Measurements from ENCODE around the gene NAB1. TPM values are rescaled to one million over a fixed set of nuclear protein-coding genes. Genes with fewer than 3 reads are reported as not detected.

NAB1 gene
- total RNA-seq, 1 donor from 2014 or later: 71.3 TPM

- peak; percentile 26 for DNase-seq (ENCODE audit: low spot score)
These were observed 11.6 kb upstream of the NAB1 start for GRCh38 chr2:190637281-190637734.

DNA sequence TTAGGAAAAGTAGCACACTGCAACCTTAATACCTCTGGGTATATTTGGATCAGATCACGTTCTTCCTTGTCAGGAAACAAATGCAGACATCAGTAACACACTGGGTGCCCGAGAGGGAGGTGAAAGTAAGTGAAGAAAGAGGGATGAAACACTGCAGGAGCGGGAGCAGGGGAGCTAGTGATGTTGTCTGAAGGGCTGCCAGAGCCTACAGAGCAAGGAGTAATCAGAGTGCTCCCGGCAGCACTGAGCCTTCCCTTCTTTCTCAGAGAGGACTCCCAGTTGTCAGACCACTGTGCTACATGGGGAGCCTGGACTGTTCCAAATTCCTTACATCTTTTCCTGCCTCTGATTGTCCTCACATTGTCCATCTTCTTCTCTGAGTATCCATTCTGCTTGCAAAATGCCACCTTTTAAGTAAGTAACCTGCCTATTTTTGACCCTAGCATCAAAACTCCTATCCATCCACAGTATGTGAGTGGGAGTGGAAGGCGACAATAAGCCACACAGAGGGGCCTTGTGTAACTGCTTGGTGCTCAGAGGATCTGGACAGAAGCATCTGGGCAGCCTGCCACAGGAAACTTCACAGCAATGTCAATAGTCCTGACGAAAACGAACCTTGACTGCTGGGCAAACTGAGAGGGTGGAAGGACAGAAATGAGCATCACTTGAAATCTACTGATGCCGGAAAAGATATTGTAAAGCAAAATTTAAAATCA is 10.8 kb upstream of the NAB1 start:
- DNase-seq (ENCODE audit: low spot score): peak; percentile 16

DNA sequence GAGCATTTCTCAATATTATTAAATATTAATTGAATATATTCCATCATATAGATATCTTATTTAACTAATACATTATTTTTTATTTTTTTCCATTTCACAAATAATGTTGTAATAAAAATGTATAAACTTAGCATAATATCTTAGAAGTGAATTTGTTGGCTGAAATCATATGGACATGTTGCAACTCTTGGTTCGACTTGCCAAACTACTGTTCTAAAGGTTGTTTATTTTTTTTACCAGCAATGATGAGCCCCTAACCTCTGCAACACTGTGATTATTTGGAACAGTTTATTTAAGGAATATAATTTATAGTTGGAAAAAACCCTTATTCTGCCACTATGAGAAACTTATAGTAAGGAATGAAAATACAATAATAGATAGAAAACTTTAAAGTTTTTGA is 8.8 kb upstream of the NAB1 start:
- DNase-seq (ENCODE audit: low spot score): no peak

DNA sequence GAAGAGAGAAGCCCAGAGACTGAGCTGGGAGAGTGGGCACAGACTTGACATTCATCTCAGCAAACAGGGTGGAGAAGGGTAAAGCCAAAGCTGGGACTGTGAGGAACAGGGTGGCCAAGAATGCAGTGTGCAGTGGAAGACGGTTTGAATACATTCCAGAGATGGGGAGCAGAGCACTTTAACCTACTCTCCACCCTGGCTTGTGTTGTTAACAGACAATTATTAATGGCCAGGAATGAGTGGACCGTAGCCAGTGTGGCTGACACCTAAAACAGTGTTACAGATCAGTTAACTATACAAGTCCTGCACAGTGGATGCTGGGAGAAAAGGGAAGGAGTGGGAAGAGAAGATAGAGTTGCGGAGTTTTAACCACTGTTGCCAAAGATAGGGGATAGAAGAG is 7.4 kb upstream of the NAB1 start:
- DNase-seq (ENCODE audit: low spot score): peak; percentile 6

DNA sequence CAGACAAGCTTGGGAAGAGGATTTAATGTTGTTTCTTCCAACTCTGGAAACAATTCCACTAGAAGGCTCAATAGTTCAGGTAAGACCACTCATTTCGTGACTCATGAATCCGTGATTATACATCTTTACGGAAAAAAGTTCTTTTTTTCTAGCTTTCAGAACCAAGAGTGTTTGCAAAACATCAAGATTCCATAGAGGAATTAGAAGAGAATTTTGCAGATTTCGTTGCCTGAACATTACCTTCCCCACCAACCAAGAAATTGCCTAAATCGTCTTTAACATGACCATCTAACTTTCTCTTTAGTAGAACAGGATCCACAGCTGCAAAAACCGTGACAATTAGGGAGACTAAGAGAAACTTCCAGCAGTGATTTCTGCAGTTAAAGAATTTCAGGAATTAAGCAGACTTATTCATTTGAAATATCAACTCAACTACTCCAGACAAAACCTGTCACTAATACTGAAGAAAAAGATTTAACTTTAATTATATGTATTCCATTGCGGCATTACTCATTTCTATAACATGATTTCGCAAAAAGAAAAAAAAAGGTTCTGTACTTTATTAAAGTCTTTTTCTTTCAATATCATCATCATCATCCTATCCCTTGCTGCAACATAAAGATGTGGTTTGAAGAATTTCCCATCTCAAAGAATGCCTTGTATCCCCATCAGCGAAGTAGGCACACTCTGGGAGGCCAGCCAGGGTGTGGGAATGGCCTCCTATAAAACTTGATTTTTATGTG is 1.9 kb upstream of the NAB1 start:
- DNase-seq (ENCODE audit: low spot score): peak; percentile 17

GRCh38 chr2:190648289-190649034 is 421 bp upstream of the NAB1 start:
- DNase-seq (ENCODE audit: low spot score): peak; percentile 94

GRCh38 chr2:190649798-190650390 is 1.0 kb downstream of the NAB1 start:
- DNase-seq (ENCODE audit: low spot score): peak; percentile 67

GRCh38 chr2:190651413-190651812 is 2.5 kb downstream of the NAB1 start:
- DNase-seq (ENCODE audit: low spot score): no peak

DNA sequence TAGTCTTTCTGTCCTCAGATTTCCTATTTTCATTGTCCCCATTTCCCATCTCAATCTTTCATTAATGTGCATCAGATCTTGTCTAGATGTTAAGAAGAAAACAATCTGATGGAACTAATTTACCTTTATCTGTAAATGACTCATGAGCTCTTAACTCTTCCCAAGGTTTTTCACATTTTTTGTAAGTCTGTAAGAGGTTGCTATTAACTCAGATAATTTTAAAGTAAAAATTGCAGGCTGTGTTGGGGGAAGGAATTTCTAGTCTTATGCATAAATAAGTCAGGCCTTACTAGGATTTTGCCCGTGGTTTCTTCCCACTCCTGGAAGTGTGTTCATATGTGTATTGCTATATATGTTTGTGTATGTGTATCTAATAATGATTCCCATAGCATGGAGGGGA is 4.3 kb downstream of the NAB1 start:
- no peak for DNase-seq (ENCODE audit: low spot score)

DNA sequence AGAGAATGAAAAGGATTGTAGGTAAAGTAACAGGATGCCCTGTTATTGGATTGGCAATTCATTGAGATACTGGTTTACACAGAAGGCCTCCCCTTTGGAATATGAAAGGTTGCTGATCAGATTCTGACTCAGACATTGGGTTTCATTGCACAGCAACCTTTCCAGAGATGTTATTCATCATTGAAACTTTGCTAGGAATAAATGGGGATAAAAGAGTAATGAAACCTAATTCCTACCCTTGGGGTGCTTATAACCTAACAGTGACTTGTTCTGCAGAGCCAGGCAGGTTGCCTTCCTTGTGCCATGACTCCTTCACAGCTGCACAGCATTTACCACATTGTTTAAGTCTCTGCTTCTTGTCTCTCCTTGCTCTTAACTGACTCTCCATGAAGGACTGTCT is 5.0 kb downstream of the NAB1 start:
- DNase-seq (ENCODE audit: low spot score): no peak

DNA sequence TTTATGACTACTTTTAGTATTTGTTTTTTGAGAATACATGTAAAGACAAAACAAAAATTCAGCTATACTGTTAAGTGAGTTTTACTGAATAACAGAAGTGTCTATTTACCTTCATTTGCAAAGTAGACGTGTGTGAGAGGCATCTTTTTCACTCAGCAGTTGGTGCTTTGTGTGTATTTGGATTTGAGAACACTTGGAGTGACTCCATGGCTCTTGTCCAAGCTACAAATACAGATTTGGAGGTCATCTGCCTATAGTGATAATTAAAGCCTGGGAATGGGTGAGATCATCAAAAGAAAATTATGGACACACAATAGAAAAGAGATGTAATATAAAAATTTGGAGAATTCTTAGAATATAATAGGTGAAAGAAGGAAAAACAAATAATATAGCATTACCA is 6.2 kb downstream of the NAB1 start:
- DNase-seq (ENCODE audit: low spot score): peak; percentile 5

GRCh38 chr2:190655570-190655969 is 6.7 kb downstream of the NAB1 start:
- DNase-seq (ENCODE audit: low spot score): no peak

DNA sequence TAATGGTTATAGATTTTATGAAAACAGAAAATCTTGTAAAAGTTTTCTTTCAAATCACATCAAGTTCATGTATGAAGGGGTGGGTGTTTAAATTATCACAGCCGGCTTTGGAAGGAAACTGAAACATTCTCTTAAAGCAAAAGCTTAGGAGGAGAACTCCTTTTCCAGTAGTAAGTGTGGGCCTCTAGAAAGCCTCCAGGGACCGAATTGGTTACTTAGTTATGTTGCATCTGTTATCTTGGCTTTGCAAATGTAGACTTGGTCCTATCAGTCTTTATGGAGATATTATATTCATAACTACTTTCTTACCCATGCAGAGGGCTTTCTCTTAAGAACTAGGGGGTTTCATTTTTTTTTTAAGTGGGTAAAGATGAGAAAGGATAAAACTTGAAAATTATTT is 7.4 kb downstream of the NAB1 start:
- DNase-seq (ENCODE audit: low spot score): no peak

DNA sequence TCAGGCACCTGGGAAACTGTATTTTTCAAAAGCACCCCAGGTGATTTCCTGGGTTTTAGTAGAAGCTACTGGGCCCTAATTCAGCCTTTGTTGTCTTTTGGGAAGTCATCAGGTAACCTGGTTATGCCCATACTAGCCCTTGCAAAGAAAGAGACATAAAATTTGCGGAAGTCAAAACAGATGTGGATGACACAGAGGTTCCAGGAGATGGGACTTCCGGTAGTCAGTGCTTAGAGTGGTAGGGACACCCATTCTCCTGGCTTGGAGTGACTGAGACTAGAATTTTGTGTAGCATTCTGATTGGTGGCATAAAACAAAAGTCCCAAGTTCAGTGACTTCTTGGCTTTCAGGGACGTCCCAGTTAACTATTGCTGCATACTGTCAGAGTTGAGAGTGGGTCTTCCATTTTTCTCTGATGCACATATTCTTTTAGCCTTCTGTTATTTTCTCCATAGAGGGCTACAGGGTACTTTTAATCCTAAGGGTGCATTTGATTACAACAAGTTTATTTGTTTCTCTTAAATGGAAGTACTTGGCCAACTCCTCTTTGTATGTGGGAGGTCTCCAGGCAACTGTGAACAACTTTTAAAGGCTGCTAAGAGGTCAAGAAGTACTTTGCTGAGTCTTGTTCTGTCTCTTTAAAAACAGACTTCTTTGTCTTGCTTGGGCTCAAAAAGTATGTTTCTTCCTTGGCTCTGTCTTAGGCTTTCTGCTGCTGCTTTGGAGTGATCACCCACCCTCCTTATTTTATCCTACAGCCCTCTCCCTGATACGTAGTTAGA is 8.8 kb downstream of the NAB1 start:
- no peak for DNase-seq (ENCODE audit: low spot score)

GRCh38 chr2:190659553-190659952 is 10.7 kb downstream of the NAB1 start:
- DNase-seq (ENCODE audit: low spot score): no peak

GRCh38 chr2:190662754-190663153 is 13.9 kb downstream of the NAB1 start:
- no peak for DNase-seq (ENCODE audit: low spot score)

GRCh38 chr2:190663348-190663747 is 14.5 kb downstream of the NAB1 start:
- no peak for DNase-seq (ENCODE audit: low spot score)

DNA sequence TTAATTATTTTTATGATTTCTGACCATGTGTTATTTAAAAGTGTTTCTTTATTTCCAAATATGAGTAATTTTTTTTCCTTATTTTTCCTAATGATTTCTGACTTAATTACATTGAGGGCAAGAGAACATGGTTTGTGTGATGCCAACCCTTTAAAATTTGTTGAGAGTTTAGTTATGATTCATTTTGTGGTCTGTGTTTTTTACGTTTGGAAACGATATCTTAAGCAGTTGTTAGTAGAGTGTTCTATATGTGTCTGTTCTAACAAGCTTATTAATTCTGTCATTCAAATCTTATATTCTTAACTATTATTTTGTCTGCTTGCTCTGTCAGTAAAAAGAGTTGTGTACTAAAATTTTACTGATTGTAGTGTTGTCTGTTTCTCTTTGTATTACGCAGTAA is 15.0 kb downstream of the NAB1 start:
- DNase-seq (ENCODE audit: low spot score): no peak

DNA sequence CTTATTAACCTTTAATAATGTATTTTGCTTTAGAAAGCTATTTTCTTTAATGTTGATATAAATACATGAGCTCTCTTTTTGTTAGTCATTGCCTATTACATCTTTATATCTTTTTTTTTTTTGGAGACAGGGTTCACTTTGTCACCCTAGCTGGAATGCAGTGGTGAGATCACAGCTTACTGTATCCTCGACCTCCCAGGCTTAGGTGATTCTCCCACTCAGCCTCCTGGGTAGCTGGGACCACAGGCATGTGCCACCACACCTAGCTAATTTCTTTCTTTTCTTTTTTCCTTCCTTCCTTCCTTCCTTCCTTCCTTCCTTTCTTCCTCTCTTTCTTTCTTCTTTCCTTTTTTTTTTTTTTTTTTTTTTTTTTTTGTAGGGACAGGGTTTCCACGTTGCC is 15.4 kb downstream of the NAB1 start:
- no peak for DNase-seq (ENCODE audit: low spot score)

DNA sequence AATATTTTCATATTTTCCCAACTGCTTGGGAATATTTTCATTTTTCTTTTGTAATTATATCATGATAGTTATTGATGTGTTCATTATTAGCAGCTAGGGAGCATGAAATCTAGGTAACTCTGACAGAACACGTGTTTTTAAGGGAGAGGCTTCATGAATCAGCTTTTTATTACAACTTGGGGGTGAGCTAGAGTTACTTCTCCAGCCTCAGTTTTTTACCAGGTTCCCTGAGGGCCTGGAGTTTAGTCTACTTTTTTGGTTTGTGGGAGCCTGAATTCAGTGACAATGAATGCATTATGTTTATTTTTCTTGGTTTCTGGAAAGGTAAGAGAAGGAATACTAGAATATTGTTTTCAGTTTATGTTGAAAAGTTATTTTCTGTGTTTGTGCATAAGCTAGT is 18.0 kb downstream of the NAB1 start:
- DNase-seq (ENCODE audit: low spot score): no peak

- no peak for DNase-seq (ENCODE audit: low spot score)
These were observed 20.0 kb downstream of the NAB1 start for GRCh38 chr2:190668892-190669291.

Measured in umbilical cord (tissue), 2 donors.